GM20431 (cell line): ENCODE measurements around the gene ACTN1.

Experiments used
- in situ Hi-C: fragments of 300-500 bp; cut with MseI, MboI; formaldehyde crosslinking; loops from one replicate; pipeline ENCODE4 v1.15.0; 2020; ENCODE audit warnings: low sequenced_read_pairs; ENCODE audit not compliant: unreplicated experiment

ACTN1 gene

GRCh38 chr14:68952531-68953195 lies 26.4 kb downstream of the ACTN1 start:
- in situ Hi-C loops, result no loop called here

GRCh38 chr14:68951800-68952530 lies 27.1 kb downstream of the ACTN1 start:
- in situ Hi-C loops, result no loop called here

GRCh38 chr14:68951035-68951797 lies 27.9 kb downstream of the ACTN1 start:
- in situ Hi-C loops, result no loop called here

- in situ Hi-C loops, result no loop called here
These were observed 29.0 kb downstream of the ACTN1 start for GRCh38 chr14:68950111-68950510.

GRCh38 chr14:68949601-68949965 lies 29.5 kb downstream of the ACTN1 start:
- in situ Hi-C loops, result no loop called here

- in situ Hi-C loops, result no loop called here
These were observed 30.2 kb downstream of the ACTN1 start for GRCh38 chr14:68948686-68949600.

- in situ Hi-C loops, result no loop called here
These were observed 31.3 kb downstream of the ACTN1 start for GRCh38 chr14:68947802-68948201.

GRCh38 chr14:68946489-68946822 lies 32.6 kb downstream of the ACTN1 start:
- in situ Hi-C loops, result no loop called here

- in situ Hi-C loops, result no loop called here
These were observed 33.3 kb downstream of the ACTN1 start for GRCh38 chr14:68945585-68946488.

GRCh38 chr14:68945190-68945584 lies 33.9 kb downstream of the ACTN1 start:
- in situ Hi-C loops, result no loop called here

- in situ Hi-C loops, result no loop called here
These were observed 34.9 kb downstream of the ACTN1 start for GRCh38 chr14:68944162-68944561.

GRCh38 chr14:68943107-68943506 lies 36.0 kb downstream of the ACTN1 start:
- in situ Hi-C loops, result no loop called here

- in situ Hi-C loops, result no loop called here
These were observed 36.6 kb downstream of the ACTN1 start for GRCh38 chr14:68942296-68943035.

- in situ Hi-C loops, result no loop called here
These were observed 37.3 kb downstream of the ACTN1 start for GRCh38 chr14:68941820-68942219.

- in situ Hi-C loops, result no loop called here
These were observed 38.4 kb downstream of the ACTN1 start for GRCh38 chr14:68940614-68941185.

- in situ Hi-C loops, result no loop called here
These were observed 39.0 kb downstream of the ACTN1 start for GRCh38 chr14:68939893-68940613.

- in situ Hi-C loops, result no loop called here
These were observed 39.8 kb downstream of the ACTN1 start for GRCh38 chr14:68939181-68939892.
